ENCODE measurements around the gene FAM78A. TPM values are rescaled to one million over a fixed set of nuclear protein-coding genes. Genes with fewer than 3 reads are reported as not detected.
A peak's percentile ranks its signal among the peaks of the same experiment; 100 is the strongest.

Gene FAM78A
- total RNA-seq, 2 donors from 2014 or later = 59.5 to 60.4 TPM

GRCh38 chr9:131297903-131298302 lies 21.6 kb upstream of the FAM78A start:
- no peak overlapping the region for H3K4me3 Mint-ChIP-seq
- DNase-seq (no peak), ATAC-seq (no peak)
- H3K9me3 ChIP-seq (ENCODE audit: control insufficient read depth, low read length, poor library complexity, severe bottlenecking) = no peaks in the 10 kb centered on the region
- no peaks in the 10 kb centered on the region for H3K36me3 Mint-ChIP-seq (ENCODE audit: low read depth)
- no peaks in the 10 kb centered on the region for H3K4me1 Mint-ChIP-seq
- H3K27ac Mint-ChIP-seq = no peak overlapping the region
- no peaks in the 10 kb centered on the region for H3K27me3 Mint-ChIP-seq

GRCh38 chr9:131296906-131297500 lies 20.7 kb upstream of the FAM78A start:
- no peak for ATAC-seq
- Mint-ChIP-seq H3K27ac (no peak overlapping the region), H3K36me3 (ENCODE audit: low read depth) (no peaks in the 10 kb centered on the region)

GRCh38 chr9:131296460-131296859 lies 20.1 kb upstream of the FAM78A start:
- Mint-ChIP-seq H3K27me3 (no peaks in the 10 kb centered on the region), H3K4me3 (no peak overlapping the region), H3K4me1 (no peaks in the 10 kb centered on the region), H3K36me3 (ENCODE audit: low read depth) (no peaks in the 10 kb centered on the region), H3K27ac (no peak overlapping the region)
- DNase-seq = no peak
- ATAC-seq = no peak
- no peaks in the 10 kb centered on the region for H3K9me3 ChIP-seq (ENCODE audit: control insufficient read depth, low read length, poor library complexity, severe bottlenecking)

More at GRCh38 chr9:131296906-131297500, 20.7 kb upstream of the FAM78A start:
- no peaks in the 10 kb centered on the region for H3K4me1 Mint-ChIP-seq
- no peaks in the 10 kb centered on the region for H3K9me3 ChIP-seq (ENCODE audit: control insufficient read depth, low read length, poor library complexity, severe bottlenecking)
- DNase-seq = no peak
- H3K4me3 Mint-ChIP-seq = no peak overlapping the region
- H3K27me3 Mint-ChIP-seq = no peaks in the 10 kb centered on the region

- H3K36me3 Mint-ChIP-seq (ENCODE audit: low read depth) = no peaks in the 10 kb centered on the region
- H3K4me3 Mint-ChIP-seq = no peak overlapping the region
- no peak for ATAC-seq
- peaks cover 2% of the 10 kb centered on the region for H3K4me1 Mint-ChIP-seq
- H3K9me3 ChIP-seq (ENCODE audit: control insufficient read depth, low read length, poor library complexity, severe bottlenecking) = no peaks in the 10 kb centered on the region
- no peaks in the 10 kb centered on the region for H3K27me3 Mint-ChIP-seq
- DNase-seq = no peak
- H3K27ac Mint-ChIP-seq = no peak overlapping the region
Observed at GRCh38 chr9:131292937-131293336, 16.6 kb upstream of the FAM78A start.

GRCh38 chr9:131291795-131292315 lies 15.5 kb upstream of the FAM78A start:
- no peaks in the 10 kb centered on the region for H3K27me3 Mint-ChIP-seq
- ATAC-seq = no peak
- H3K36me3 Mint-ChIP-seq (ENCODE audit: low read depth) = no peaks in the 10 kb centered on the region
- H3K27ac Mint-ChIP-seq = peak overlapping the region; percentile 27
- no peaks in the 10 kb centered on the region for H3K9me3 ChIP-seq (ENCODE audit: control insufficient read depth, low read length, poor library complexity, severe bottlenecking)
- no peak overlapping the region for H3K4me3 Mint-ChIP-seq
- no peak for DNase-seq
- peaks cover 4% of the 10 kb centered on the region for H3K4me1 Mint-ChIP-seq

- Mint-ChIP-seq H3K27ac (no peak overlapping the region), H3K4me1 (peaks cover 4% of the 10 kb centered on the region), H3K36me3 (ENCODE audit: low read depth) (no peaks in the 10 kb centered on the region), H3K27me3 (no peaks in the 10 kb centered on the region), H3K4me3 (no peak overlapping the region)
- no peaks in the 10 kb centered on the region for H3K9me3 ChIP-seq (ENCODE audit: control insufficient read depth, low read length, poor library complexity, severe bottlenecking)
- DNase-seq (no peak), ATAC-seq (no peak)
Observed at GRCh38 chr9:131290767-131291370, 14.6 kb upstream of the FAM78A start.

GRCh38 chr9:131290036-131290766 lies 13.9 kb upstream of the FAM78A start:
- no peaks in the 10 kb centered on the region for H3K36me3 Mint-ChIP-seq (ENCODE audit: low read depth)
- H3K9me3 ChIP-seq (ENCODE audit: control insufficient read depth, low read length, poor library complexity, severe bottlenecking) = no peaks in the 10 kb centered on the region
- H3K4me3 Mint-ChIP-seq = no peak overlapping the region
- H3K4me1 Mint-ChIP-seq = peaks cover 4% of the 10 kb centered on the region
- DNase-seq (no peak), ATAC-seq (no peak)
- no peaks in the 10 kb centered on the region for H3K27me3 Mint-ChIP-seq
- no peak overlapping the region for H3K27ac Mint-ChIP-seq

GRCh38 chr9:131289301-131290035 lies 13.2 kb upstream of the FAM78A start, which contains the start of gene PLPP7:
Gene PLPP7, plus strand, starts transcription at chr9:131289723. Its CDS starts 275 bp downstream, at chr9:131289998.
- H3K9me3 ChIP-seq (ENCODE audit: control insufficient read depth, low read length, poor library complexity, severe bottlenecking) = no peaks in the 10 kb centered on the region
- DNase-seq (no peak), ATAC-seq (no peak)
- no peak within 1 kb of the TSS for H3K4me3 Mint-ChIP-seq
- H3K27ac Mint-ChIP-seq = no peak within 1 kb of the TSS
- H3K4me1 Mint-ChIP-seq = peaks cover 4% of the 10 kb centered on the region
- H3K36me3 Mint-ChIP-seq (ENCODE audit: low read depth) = no peaks in the 10 kb centered on the region
- H3K27me3 Mint-ChIP-seq = no peaks in the 10 kb centered on the region

- H3K36me3 Mint-ChIP-seq (ENCODE audit: low read depth) = no peaks in the 10 kb centered on the region
- no peak for ATAC-seq
Observed at GRCh38 chr9:131288217-131288616, 11.9 kb upstream of the FAM78A start.

GRCh38 chr9:131287359-131287758 lies 11.0 kb upstream of the FAM78A start:
- no peaks in the 10 kb centered on the region for H3K9me3 ChIP-seq (ENCODE audit: control insufficient read depth, low read length, poor library complexity, severe bottlenecking)
- no peak for DNase-seq
- Mint-ChIP-seq H3K36me3 (ENCODE audit: low read depth) (peaks cover under 1% of the 10 kb centered on the region), H3K27me3 (peaks cover under 1% of the 10 kb centered on the region), H3K4me3 (no peak overlapping the region), H3K27ac (no peak overlapping the region), H3K4me1 (peaks cover 7% of the 10 kb centered on the region)
- ATAC-seq = no peak

More at GRCh38 chr9:131288217-131288616, 11.9 kb upstream of the FAM78A start:
- Mint-ChIP-seq H3K4me1 (peaks cover 4% of the 10 kb centered on the region), H3K4me3 (no peak overlapping the region), H3K27me3 (no peaks in the 10 kb centered on the region), H3K27ac (no peak overlapping the region)
- no peak for DNase-seq
- no peaks in the 10 kb centered on the region for H3K9me3 ChIP-seq (ENCODE audit: control insufficient read depth, low read length, poor library complexity, severe bottlenecking)

GRCh38 chr9:131284856-131285255 lies 8.5 kb upstream of the FAM78A start:
- no peaks in the 10 kb centered on the region for H3K9me3 ChIP-seq (ENCODE audit: control insufficient read depth, low read length, poor library complexity, severe bottlenecking)
- Mint-ChIP-seq H3K27ac (no peak overlapping the region), H3K4me1 (peaks cover 14% of the 10 kb centered on the region), H3K4me3 (no peak overlapping the region), H3K27me3 (peaks cover 9% of the 10 kb centered on the region), H3K36me3 (ENCODE audit: low read depth) (peaks cover 7% of the 10 kb centered on the region)
- DNase-seq (no peak), ATAC-seq (no peak)

- no peak for DNase-seq
- peak overlapping the region; percentile 88 for H3K4me3 Mint-ChIP-seq
- peaks cover 26% of the 10 kb centered on the region for H3K4me1 Mint-ChIP-seq
- H3K27me3 Mint-ChIP-seq = peaks cover 9% of the 10 kb centered on the region
- H3K27ac Mint-ChIP-seq = no peak overlapping the region
- H3K9me3 ChIP-seq (ENCODE audit: control insufficient read depth, low read length, poor library complexity, severe bottlenecking) = no peaks in the 10 kb centered on the region
- peaks cover 7% of the 10 kb centered on the region for H3K36me3 Mint-ChIP-seq (ENCODE audit: low read depth)
- no peak for ATAC-seq
Observed at GRCh38 chr9:131282688-131283422, 6.5 kb upstream of the FAM78A start.
